Subcutaneous adipose tissue (tissue), 4 donors: ENCODE results near the gene ERGIC1. TPM values are rescaled to one million over a fixed set of nuclear protein-coding genes. Genes with fewer than 3 reads are reported as not detected.

ENCODE experiments used
- CTCF ChIP-seq: fragments of 450-650 bp; IDR thresholded peaks from one replicate; pipeline ENCODE4 v1.5.1; 2016; ENCODE audit warnings: low read depth, mild to moderate bottlenecking, control low read depth, antibody characterized with exemption, moderate library complexity
- total RNA-seq, 4 donors: library from RNA; depleted of rRNA; stranded (reverse); fragments of >200 nt; gene quantifications; one replicate each; pipeline ENCODE4 v1.1.0, GENCODE V29; 2016

Gene ERGIC1
- total RNA-seq, 4 donors from 2014 or later = 94.0 to 165 (median 126) TPM

GRCh38 chr5:172971482-172971881 lies 137.4 kb downstream of the ERGIC1 start:
- TF ChIP-seq CTCF = no peak

- no peak for TF ChIP-seq CTCF
These were observed 138.5 kb downstream of the ERGIC1 start for GRCh38 chr5:172972552-172972951.

- TF ChIP-seq CTCF = no peak
These were observed 139.3 kb downstream of the ERGIC1 start for GRCh38 chr5:172973127-172973916.

GRCh38 chr5:172973931-172974330 lies 139.9 kb downstream of the ERGIC1 start:
- TF ChIP-seq CTCF = no peak

GRCh38 chr5:172975289-172975688 lies 141.2 kb downstream of the ERGIC1 start:
- TF ChIP-seq CTCF = no peak

- no peak for TF ChIP-seq CTCF
These were observed 145.7 kb downstream of the ERGIC1 start for GRCh38 chr5:172979778-172980177.

GRCh38 chr5:172981931-172982330 lies 147.9 kb downstream of the ERGIC1 start:
- no peak for TF ChIP-seq CTCF
